ENCODE measurements around the gene METTL1. TPM values are rescaled to one million over a fixed set of nuclear protein-coding genes. Genes with fewer than 3 reads are reported as not detected.

Gene METTL1
- total and polyA plus RNA-seq, 9 of the 15 experiments (the other 6 are each of a cell fraction or from before 2014, with no cell fraction given), result 12.6 to 65.9 (median 39.2) TPM

DNA sequence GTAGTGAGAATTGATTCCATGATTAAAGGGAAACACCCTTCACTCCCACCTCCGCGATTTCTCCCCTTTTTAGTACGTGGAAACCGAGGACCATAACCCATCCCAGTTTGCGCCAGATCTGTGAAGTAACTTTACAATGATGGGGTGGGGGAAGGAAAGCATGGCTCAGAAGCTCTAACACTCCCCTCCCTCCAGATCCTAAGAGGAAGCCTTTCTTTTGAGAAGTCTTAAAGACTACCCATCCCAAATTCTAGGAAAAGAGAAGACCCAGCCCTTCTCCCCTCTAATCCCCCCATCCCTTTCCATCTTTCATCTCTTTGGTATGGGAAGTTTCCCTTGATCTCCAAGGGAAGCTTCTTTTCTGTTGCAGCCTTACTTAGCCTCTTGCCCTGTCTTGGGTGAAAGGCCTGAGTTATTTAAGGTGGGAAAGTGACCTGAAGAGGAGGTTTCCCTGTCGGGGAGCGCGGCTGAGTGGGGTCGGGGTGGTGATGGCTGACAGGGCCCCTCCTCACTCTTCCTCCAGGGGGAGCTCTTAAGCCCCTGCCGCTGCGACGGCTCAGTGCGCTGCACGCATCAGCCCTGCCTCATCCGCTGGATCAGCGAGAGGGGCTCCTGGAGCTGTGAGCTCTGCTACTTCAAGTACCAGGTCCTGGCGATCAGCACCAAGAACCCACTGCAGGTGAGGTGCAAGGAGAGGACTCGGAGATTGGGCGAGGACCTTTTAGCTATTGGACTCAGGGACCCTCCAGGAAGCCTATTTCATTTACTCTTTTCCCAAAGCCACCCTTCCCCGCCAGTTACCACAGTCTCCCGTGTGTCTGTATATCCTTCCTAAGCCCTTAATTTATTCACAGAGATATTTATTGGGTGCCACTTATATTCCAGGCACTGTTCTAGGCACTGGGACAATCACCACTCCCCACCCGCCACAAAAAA, 15.2 kb downstream of the METTL1 start (continued):
- TF ChIP-seq, protein P1, sequence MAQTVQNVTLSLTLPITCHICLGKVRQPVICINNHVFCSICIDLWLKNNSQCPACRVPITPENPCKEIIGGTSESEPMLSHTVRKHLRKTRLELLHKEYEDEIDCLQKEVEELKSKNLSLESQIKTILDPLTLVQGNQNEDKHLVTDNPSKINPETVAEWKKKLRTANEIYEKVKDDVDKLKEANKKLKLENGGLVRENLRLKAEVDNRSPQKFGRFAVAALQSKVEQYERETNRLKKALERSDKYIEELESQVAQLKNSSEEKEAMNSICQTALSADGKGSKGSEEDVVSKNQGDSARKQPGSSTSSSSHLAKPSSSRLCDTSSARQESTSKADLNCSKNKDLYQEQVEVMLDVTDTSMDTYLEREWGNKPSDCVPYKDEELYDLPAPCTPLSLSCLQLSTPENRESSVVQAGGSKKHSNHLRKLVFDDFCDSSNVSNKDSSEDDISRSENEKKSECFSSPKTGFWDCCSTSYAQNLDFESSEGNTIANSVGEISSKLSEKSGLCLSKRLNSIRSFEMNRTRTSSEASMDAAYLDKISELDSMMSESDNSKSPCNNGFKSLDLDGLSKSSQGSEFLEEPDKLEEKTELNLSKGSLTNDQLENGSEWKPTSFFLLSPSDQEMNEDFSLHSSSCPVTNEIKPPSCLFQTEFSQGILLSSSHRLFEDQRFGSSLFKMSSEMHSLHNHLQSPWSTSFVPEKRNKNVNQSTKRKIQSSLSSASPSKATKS (CRISPR knock-in tag; IDR thresholded peaks at IDR 0.05), result no peak
- TF ChIP-seq RB1 (IDR thresholded peaks at IDR 0.05; ENCODE audit: low read depth) (peak; percentile 34; the same call in 1 of the 2 replicates), YY1 (IDR thresholded peaks at IDR 0.05; ENCODE audit: borderline replicate concordance in 1 of 3, control insufficient read depth in 1 of 3, extremely low read depth in 1 of 3, insufficient read depth in 3 of 3, insufficient read length in 1 of 3, insufficient replicate concordance in 2 of 3, low read depth in 1 of 3, low read length in 2 of 3) (peak in 2 of 3 experiments; percentile 71 to 79), KLF16 (IDR thresholded peaks at IDR 0.05) (0 out of 2 replicates have a peak, but pooled peaks have one; percentile 36), MTA3 (IDR thresholded peaks at IDR 0.05; ENCODE audit: borderline replicate concordance) (peak; percentile 60; the same call in 1 of the 2 replicates), ZNF140 (CRISPR knock-in tag; IDR thresholded peaks at IDR 0.05) (no peak), MAZ (CRISPR knock-in tag; conservative IDR thresholded peaks at IDR 0.05 in 1 of 2, IDR thresholded peaks at IDR 0.05 in 1 of 2) (peak in 1 of 2 experiments; percentile 60; a peak in 1 of 4 replicates), BRD9 (IDR thresholded peaks at IDR 0.05; ENCODE audit: low read depth, partially characterized antibody) (no peak), GATA2 (CRISPR knock-in tag; IDR thresholded peaks at IDR 0.05) (no peak), SREBF1 (IDR thresholded peaks at IDR 0.05; ENCODE audit: borderline replicate concordance, low read depth, low read length) (no peak), ATF7 (IDR thresholded peaks at IDR 0.05) (no peak), MEIS2 (IDR thresholded peaks at IDR 0.05; ENCODE audit: partially characterized antibody) (peak; percentile 38), CREB1 (IDR thresholded peaks at IDR 0.05) (no peak; the same call in 1 of the 2 replicates), CREB1 (CRISPR knock-in tag; IDR thresholded peaks at IDR 0.05) (peak; percentile 53), POLR2AphosphoS2 (IDR thresholded peaks at IDR 0.05; ENCODE audit: low read length) (no peak), KLF13 (tag; IDR thresholded peaks at IDR 0.05; ENCODE audit: borderline replicate concordance, low read depth) (no peak), BHLHE40 (IDR thresholded peaks at IDR 0.05; ENCODE audit: low read length) (0 out of 2 replicates have a peak, but pooled peaks have one; percentile 41), ZNF121 (CRISPR knock-in tag; conservative IDR thresholded peaks at IDR 0.05) (no peak)
- TF ChIP-seq, protein P2, sequence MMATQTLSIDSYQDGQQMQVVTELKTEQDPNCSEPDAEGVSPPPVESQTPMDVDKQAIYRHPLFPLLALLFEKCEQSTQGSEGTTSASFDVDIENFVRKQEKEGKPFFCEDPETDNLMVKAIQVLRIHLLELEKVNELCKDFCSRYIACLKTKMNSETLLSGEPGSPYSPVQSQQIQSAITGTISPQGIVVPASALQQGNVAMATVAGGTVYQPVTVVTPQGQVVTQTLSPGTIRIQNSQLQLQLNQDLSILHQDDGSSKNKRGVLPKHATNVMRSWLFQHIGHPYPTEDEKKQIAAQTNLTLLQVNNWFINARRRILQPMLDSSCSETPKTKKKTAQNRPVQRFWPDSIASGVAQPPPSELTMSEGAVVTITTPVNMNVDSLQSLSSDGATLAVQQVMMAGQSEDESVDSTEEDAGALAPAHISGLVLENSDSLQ (IDR thresholded peaks at IDR 0.05), result peak; percentile 74
- TF ChIP-seq, protein P3, sequence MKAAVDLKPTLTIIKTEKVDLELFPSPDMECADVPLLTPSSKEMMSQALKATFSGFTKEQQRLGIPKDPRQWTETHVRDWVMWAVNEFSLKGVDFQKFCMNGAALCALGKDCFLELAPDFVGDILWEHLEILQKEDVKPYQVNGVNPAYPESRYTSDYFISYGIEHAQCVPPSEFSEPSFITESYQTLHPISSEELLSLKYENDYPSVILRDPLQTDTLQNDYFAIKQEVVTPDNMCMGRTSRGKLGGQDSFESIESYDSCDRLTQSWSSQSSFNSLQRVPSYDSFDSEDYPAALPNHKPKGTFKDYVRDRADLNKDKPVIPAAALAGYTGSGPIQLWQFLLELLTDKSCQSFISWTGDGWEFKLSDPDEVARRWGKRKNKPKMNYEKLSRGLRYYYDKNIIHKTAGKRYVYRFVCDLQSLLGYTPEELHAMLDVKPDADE (conservative IDR thresholded peaks at IDR 0.05; ENCODE audit: control insufficient read depth, low read depth, low read length), result 0 out of 2 replicates have a peak, but pooled peaks have one; percentile 23

Data from K562 (cell line).